ENCODE data around the gene WNK4.

WNK4 gene

DNA sequence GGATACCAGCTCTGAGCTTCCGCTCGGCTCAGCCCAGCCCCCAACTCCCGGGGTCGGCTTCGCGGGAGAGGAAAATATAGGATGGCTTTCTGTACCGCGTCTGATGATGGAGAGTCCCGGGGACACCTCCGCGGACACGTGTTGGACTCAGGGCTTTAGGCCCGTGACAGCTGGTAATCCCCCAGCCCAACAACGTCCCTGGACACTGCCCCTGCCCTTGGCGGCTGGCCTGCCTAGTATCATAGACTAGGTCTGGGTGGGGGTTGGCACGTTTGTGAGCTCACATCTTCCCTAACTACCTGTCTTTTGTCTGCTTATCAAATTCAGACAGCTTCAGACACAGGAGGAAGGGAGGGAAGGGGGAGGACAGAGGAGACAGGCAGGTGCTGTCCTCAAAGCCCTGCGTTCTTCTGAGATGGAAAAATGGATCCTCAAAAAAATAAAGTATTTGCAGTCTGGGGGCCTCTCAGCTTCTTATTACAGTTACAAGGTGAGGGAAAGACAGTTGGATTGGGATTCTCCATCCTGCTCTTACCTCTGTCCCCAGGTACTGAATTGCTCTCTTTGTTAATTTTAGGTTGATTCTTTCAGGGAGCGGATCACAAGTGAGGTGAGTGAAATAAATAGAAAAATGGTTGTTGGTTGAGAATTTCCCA is 53.5 kb downstream of the WNK4 start:
- DNase-seq (ENCODE audit: low read depth in 1 of 2, low spot score in 1 of 2), result no peak

DNA sequence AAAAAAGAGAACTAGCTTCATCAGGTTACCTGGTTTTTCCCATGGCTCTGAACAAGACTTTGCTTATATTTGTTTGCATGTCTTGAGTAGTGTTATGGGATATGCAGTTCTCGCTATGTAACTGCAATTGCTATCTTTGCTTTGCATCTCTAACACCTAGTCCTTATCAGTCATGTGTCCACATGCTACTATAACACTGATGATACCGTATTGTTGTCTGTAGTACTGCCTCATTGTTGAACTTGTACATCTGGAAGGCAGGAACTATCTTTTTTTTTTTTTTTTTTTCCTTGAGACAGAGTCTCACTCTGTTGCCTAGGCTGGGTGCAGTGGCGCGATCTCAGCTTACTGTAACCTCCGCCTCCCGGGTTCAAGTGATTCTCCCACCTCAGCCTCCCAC is 55.3 kb downstream of the WNK4 start:
- DNase-seq (ENCODE audit: low read depth in 1 of 2, low spot score in 1 of 2), result no peak

DNA sequence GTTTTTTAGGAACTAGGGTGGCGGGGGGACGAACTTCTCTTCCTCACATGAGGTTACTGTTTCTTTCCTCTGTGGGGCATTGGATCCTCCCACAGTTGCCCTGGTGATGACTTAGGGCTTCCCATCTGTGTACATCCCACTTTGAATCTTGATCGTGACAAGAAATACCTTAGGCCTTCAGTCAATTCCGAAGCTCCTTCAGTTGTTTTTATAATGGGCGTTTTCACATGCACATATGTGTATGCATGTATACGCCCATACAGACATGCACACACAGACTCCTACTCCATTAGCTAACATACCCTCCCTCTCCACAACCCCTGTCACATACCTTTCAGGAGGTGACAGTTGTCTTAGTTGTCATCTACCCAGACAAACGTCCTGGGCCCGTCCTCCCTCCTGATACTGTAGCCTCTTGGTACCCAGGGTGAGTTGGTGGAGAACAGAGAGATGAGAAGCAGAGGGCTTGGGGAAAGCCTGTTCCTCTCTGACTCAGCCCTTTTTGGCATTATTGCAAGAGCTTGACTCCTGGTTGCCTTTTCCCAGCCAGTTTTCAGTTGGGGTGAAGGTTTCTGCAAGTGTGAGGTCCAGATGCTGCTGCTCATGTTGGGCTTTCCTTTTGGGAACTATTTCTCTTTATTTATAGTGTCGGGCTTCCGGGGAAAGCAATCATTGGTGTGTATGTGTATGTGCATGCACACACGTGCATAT is 61.7 kb downstream of the WNK4 start:
- no peak for DNase-seq (ENCODE audit: low read depth in 1 of 2, low spot score in 1 of 2)

DNA sequence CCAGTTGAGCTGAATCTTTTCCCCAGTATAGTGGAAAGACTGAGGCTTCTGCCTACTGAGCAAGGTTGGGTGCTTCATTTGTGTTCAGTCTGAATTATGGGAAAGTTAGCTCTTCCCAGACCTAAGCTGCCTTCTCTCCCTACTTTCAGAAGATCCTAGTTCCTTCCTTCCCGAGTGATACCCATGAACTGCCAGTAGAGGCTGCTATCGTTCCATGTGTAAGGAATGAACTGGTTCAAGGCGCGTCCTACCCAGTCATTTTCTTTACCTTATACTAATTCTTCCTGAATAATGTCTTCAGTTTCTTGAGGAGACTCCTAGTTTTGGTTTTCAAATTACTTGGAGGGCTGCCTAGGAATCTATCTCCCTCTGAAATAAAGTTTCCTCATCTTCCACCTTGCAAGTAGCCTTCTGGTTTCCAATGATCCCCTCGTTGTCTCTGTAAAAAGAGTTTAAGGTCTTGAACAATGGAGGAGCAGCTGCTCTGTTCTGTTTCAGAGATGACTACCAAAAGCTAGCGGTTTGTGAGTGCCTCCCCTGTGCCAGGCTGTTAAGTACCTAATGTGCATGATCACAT is 63.0 kb downstream of the WNK4 start:
- no peak for DNase-seq (ENCODE audit: low read depth in 1 of 2, low spot score in 1 of 2)

DNA sequence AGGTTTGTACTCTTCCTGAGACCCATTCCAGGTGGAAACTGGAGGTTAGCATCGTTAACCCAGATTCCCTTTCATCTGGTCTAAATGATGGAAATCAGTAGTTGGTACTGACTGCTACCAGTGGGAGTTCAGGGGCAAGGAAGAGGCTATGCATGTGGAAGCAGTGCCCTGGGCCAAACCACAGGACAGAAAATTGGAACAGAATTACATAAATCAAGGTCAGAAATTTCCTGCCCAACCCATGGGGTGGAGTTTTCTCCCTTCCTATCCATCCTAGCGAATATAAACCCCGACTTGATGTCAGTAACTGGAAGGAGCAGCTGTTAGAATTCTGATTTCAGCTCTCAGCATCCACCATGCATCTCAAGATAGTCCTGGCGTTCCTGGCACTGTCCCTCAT is 63.9 kb downstream of the WNK4 start, which contains the start of gene AOC2:
AOC2 (plus strand) TSS at position 310 of the 400 bp plus-strand sequence; CDS start at position 357, 47 bp downstream.
- no peak for DNase-seq (ENCODE audit: low read depth in 1 of 2, low spot score in 1 of 2)

DNA sequence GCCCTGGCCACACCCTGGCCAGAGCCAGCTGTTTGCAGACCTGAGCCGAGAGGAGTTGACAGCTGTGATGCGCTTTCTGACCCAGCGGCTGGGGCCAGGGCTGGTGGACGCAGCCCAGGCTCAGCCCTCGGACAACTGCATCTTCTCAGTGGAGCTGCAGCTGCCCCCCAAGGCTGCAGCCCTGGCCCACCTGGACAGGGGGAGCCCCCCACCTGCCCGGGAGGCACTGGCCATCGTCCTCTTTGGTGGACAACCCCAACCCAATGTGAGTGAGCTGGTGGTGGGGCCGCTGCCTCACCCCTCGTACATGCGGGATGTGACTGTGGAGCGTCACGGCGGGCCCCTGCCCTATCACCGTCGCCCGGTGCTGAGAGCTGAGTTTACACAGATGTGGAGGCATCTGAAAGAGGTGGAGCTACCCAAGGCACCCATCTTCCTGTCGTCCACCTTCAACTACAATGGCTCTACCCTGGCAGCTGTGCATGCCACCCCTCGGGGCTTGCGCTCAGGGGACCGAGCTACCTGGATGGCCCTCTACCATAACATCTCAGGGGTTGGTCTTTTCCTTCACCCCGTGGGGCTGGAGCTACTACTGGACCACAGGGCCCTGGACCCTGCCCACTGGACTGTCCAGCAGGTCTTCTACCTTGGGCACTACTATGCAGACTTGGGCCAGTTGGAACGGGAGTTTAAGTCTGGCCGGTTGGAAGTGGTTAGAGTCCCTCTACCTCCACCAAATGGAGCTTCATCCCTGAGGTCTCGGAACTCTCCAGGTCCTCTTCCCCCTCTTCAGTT is 64.5 kb downstream of the WNK4 start:
- DNase-seq (ENCODE audit: low read depth in 1 of 2, low spot score in 1 of 2), result no peak

DNA sequence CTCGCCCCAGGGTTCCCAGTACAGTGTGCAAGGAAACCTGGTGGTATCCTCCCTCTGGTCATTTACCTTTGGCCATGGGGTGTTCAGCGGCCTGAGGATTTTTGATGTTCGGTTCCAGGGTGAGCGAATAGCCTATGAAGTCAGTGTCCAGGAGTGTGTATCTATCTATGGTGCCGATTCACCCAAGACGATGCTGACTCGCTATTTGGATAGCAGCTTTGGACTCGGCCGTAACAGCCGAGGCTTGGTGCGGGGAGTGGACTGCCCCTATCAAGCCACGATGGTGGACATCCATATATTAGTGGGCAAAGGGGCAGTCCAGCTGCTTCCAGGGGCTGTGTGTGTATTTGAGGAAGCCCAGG is 65.1 kb downstream of the WNK4 start:
- DNase-seq (ENCODE audit: low read depth in 1 of 2, low spot score in 1 of 2), result no peak

DNA sequence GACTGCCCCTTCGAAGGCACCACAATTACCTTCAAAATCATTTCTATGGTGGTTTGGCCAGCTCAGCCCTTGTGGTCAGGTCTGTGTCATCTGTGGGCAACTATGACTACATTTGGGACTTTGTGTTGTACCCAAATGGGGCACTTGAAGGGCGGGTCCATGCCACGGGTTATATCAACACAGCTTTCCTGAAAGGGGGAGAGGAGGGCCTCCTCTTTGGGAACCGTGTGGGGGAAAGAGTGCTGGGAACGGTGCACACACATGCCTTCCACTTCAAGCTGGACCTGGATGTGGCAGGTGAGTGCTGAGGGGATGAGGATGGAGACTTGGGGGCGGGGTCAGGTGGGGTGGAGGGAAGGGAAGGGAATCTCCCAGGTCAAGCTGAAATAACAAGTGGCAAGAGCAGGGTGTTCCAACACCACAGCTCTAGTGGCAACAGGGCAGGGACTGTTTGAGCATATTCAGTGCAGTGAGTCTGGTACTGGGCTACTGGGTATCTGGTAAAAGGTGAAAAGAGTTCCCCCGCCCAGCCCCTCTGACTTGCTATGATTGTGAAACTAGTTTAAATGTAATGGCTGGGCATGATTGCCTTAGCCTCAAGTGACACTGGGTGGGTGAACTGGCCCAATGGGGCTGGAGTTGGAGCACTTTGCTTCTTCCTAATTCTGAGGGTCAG is 65.6 kb downstream of the WNK4 start:
- no peak for DNase-seq (ENCODE audit: low read depth in 1 of 2, low spot score in 1 of 2)
